ENCODE data around the gene GLRX5.

The GLRX5 gene

DNA sequence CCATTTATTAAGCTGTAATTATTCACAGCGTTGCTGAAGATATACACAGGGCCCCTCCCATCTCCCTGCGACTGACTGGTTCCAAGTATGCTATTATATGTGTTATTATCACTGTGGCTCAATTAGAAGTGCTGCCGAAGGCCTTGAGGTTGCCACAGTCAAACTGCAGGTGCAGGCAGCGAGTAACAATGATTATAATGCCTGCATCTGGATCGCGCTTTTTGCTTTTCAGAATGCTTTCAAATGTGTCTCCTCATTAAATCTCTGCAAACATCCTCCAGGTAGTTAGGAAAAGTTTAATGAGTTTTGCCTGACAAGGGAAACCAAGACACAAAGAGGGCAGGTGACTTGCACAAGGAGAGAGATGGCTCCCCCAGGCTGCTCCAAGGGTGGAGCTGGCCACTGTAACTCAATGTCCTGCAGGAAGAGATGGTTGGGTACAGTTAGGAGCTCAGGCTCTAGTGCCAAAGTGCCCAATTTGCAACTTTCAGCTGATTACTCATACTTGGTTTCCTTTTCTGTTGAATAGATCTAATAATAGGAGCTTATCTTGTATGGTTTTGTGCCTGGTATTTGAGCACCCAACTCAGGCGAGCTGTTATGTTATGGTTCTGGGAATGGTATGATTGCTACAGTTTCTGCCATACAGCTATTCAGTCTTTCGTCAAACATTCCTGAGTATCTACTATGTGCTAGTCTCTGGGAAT, 16.7 kb upstream of the GLRX5 start:
- DNase-seq (ENCODE audit: low spot score) = no peak

GRCh38 chr14:95519699-95520098, 15.2 kb upstream of the GLRX5 start:
- DNase-seq (ENCODE audit: low spot score) = peak; percentile 80

- peak; percentile 34 for DNase-seq (ENCODE audit: low spot score)
Measured at GRCh38 chr14:95520346-95520745, 14.5 kb upstream of the GLRX5 start.

- DNase-seq (ENCODE audit: low spot score) = no peak
Measured at GRCh38 chr14:95521001-95521400, 13.8 kb upstream of the GLRX5 start.

- no peak for DNase-seq (ENCODE audit: low spot score)
Measured at GRCh38 chr14:95522116-95522515, 12.7 kb upstream of the GLRX5 start.

GRCh38 chr14:95522556-95522955, 12.3 kb upstream of the GLRX5 start:
- no peak for DNase-seq (ENCODE audit: low spot score)

GRCh38 chr14:95523051-95523814, 11.6 kb upstream of the GLRX5 start:
- peak; percentile 59 for DNase-seq (ENCODE audit: low spot score)

GRCh38 chr14:95523815-95524448, 10.9 kb upstream of the GLRX5 start:
- peak; percentile 45 for DNase-seq (ENCODE audit: low spot score)

GRCh38 chr14:95524706-95525512, 9.9 kb upstream of the GLRX5 start:
- no peak for DNase-seq (ENCODE audit: low spot score)

GRCh38 chr14:95525999-95526398, 8.9 kb upstream of the GLRX5 start:
- no peak for DNase-seq (ENCODE audit: low spot score)

GRCh38 chr14:95526483-95527386, 8.1 kb upstream of the GLRX5 start:
- no peak for DNase-seq (ENCODE audit: low spot score)

DNA sequence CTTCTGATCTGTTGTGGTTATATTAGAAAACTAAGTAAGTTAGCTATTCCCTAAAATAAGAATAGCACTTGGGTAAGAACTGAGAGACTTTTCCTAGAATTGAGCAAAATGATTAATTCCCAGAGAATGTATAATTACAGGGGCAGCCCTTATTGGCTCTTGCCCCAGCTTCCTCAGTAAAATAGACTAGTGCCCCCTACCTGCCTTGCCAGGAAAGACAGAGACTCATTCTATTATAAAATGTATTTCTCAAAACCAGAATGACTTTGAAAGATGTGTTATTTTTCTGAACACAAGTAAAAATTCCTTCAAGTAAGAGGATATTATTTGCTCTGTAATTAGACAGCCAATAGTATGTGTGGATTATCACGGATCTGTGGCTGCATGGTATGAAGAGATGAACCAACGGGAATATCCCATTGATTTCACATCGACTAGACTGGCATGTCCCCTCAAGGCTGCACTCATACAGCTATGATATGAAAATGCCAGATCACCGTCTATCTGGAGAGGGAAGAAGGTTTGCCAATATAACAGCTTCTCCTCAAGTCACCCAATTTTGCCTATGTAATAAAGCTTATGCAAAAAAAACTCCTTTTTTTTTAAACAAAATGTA, 7.4 kb upstream of the GLRX5 start:
- peak; percentile 58 for DNase-seq (ENCODE audit: low spot score)

GRCh38 chr14:95529216-95529615, 5.6 kb upstream of the GLRX5 start:
- no peak for DNase-seq (ENCODE audit: low spot score)

DNA sequence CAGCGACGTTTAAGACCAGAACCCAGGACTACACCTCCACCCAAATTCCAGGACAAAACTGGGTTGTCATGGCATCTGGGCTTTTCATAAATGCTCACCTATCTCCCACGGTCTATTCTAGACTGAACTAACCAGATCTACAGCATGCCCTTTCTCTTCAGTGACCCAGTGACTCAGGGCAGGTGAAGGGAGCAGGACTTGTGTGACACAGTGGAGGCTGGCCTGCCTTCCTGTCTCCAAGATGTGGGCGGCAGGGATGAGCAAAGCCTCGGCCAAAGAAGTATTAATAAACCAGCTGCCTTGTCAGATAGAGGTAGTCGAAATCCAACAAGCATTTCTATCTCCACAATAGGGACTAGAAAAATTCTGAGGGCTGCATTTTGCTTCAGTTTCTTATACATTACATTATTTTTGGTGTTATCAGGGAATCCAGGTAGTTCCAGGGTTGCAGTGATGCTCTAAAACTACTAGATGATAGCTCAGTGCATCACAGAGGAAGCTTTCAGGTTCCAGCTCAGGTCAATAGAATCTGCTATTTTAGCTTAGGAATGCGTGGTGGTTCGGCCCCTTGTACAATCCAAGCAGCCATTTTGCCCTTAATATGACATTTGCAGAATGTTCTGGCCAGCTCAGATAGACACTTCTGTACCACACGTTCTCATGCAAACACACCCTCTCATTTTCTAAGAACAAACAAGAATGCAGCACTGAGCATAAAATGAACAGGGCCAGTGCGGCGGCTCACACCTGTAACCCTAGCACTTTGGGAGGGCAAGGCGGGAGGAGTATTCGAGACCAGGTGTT, 4.2 kb upstream of the GLRX5 start:
- no peak for DNase-seq (ENCODE audit: low spot score)

DNA sequence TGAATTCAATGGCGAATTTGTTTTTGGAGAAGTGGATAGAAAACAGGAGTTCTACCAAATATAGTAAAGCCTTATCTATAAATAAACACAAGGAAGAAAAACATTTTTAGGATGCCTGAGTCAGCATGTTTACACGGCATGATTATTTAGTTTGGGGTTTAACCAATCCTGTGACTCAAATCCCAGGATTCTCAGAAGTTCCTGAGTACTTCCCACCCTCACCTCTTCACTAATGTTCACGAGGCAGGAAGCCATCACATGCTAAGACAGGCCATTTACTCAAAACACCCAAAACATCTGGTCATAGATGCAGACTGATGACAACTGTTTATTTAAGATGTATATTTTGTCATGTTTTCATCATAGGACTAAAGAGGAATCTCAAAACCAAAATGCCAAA, 3.4 kb upstream of the GLRX5 start:
- no peak for DNase-seq (ENCODE audit: low spot score)

GRCh38 chr14:95531969-95532368, 2.9 kb upstream of the GLRX5 start:
- no peak for DNase-seq (ENCODE audit: low spot score)

DNA sequence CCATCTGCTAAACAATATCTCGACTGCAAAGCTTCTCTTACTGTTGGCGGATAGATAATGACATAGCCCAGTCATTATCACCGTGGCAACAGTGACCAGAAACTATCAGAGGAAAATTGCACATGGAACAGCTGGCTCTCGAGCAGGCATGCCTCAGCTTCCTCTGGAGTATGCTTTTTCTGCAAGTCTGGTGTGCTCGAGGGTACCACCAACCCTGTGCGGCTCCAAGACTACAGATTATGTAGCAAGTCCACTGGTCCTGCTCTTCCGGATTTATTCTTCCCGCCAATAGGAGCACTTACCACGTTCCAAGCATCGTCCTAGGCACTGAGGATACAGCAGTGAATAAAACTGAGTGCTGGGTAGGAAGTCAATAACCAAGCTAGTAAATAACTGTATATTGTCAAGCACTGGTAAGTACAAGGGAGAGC, 1.4 kb upstream of the GLRX5 start:
- no peak for DNase-seq (ENCODE audit: low spot score)

GRCh38 chr14:95533822-95534221, 1.0 kb upstream of the GLRX5 start:
- DNase-seq (ENCODE audit: low spot score) = no peak

DNA sequence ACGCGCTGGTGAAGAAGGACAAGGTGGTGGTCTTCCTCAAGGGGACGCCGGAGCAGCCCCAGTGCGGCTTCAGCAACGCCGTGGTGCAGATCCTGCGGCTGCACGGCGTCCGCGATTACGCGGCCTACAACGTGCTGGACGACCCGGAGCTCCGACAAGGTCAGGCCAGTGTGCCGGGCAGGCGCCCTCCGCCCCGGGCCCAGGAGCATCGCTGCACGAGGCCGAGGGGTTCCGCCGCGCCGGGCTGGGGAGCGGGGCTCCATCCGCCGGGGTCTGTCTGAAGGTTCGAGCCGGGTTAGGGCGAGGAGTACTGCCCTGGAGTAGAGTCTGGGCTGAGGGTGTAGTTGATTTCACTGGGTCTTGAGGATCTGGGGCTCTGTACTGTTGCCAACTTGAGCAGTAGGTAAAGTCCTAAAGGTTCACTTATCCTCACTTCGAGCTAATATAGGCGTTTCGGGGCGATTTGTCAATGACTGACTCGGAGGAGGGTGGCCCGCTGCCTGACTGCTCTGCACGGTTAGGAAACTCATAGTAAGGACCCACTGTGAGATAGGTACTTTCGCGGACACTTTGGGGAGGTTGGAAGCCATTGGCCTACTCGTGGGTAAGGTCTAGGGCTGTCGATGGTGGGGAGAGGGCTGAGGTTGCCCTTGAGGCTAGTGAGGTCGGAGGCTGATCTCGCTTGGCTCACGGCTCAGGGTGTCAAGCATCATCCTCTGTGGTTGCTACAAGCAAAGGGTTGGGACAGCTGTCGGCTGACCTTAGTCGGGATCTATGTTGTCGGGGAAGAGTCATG, 574 bp downstream of the GLRX5 start:
- DNase-seq (ENCODE audit: low spot score) = no peak

Data from CD4-positive, alpha-beta T cell treated with Interleukin-6 at 100 ng/mL for 8 hours (primary cell).